ENCODE measurements around the gene IFT52.

Gene IFT52

GRCh38 chr20:43694763-43695162 lies 104.0 kb downstream of the IFT52 start:
- no peak for ATAC-seq

GRCh38 chr20:43695571-43695970 lies 104.8 kb downstream of the IFT52 start:
- no peak for ATAC-seq
